DND-41 (cell line): ENCODE data around the gene BCR.

Experiments used
- EZH2 ChIP-seq: IDR thresholded peaks from 3 replicates; pipeline ENCODE4 v1.6.1; 2012; ENCODE audit warnings: borderline replicate concordance, low read depth, mild to moderate bottlenecking, moderate library complexity, low read length, inconsistent platforms; ENCODE audit not compliant: severe bottlenecking
- TF ChIP-seq, protein P1 (sequence below): IDR thresholded peaks from 2 replicates; pipeline ENCODE4 v1.5.1; 2012; ENCODE audit warnings: borderline replicate concordance, low read length, moderate library complexity, mild to moderate bottlenecking; ENCODE audit not compliant: poor library complexity, severe bottlenecking; ENCODE audit errors: extremely low read depth

DNA sequence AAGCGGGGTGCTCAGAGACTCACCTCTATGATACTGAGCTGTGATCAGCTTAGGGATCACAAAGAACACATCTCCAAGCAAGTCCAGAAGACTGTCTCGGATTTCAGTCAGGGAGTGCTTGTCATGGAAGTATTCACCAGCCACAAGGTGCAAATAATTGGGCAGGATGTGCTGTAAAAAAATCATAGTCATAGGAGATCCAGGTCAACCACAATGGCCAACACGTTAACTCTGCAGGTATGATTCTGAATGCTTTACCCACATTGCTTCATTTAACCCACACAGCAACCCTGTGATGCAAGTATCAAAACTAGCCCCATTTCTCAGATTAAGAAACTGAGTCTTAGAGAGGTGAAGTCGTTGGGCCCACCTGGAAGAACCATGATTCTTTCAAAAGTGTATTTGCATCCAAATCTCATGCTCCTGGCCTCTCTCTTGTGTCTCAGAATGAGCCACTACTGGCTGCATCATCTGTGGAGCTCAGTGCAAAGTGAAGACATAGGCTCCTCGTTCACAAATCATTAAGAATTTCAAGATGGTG, 179.3 kb downstream of the BCR start:
- TF ChIP-seq, protein P1, sequence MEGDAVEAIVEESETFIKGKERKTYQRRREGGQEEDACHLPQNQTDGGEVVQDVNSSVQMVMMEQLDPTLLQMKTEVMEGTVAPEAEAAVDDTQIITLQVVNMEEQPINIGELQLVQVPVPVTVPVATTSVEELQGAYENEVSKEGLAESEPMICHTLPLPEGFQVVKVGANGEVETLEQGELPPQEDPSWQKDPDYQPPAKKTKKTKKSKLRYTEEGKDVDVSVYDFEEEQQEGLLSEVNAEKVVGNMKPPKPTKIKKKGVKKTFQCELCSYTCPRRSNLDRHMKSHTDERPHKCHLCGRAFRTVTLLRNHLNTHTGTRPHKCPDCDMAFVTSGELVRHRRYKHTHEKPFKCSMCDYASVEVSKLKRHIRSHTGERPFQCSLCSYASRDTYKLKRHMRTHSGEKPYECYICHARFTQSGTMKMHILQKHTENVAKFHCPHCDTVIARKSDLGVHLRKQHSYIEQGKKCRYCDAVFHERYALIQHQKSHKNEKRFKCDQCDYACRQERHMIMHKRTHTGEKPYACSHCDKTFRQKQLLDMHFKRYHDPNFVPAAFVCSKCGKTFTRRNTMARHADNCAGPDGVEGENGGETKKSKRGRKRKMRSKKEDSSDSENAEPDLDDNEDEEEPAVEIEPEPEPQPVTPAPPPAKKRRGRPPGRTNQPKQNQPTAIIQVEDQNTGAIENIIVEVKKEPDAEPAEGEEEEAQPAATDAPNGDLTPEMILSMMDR, result no peak
- TF ChIP-seq EZH2, result no peak
